GM19240 (cell line): ENCODE measurements around the gene MAVS.
A peak's percentile ranks its signal among the peaks of the same experiment; 100 is the strongest.
"Not testable (repeated sequence)": the region's sequence is repeated elsewhere in the genome, so short reads cannot be mapped to it uniquely, and the experiment has no call there.

Experiments used
- DNase-seq: peaks from one replicate; pipeline ENCODE4 v3.0.0; 2011; ENCODE audit warnings: low spot score; ENCODE audit not compliant: insufficient read length

MAVS gene

DNA sequence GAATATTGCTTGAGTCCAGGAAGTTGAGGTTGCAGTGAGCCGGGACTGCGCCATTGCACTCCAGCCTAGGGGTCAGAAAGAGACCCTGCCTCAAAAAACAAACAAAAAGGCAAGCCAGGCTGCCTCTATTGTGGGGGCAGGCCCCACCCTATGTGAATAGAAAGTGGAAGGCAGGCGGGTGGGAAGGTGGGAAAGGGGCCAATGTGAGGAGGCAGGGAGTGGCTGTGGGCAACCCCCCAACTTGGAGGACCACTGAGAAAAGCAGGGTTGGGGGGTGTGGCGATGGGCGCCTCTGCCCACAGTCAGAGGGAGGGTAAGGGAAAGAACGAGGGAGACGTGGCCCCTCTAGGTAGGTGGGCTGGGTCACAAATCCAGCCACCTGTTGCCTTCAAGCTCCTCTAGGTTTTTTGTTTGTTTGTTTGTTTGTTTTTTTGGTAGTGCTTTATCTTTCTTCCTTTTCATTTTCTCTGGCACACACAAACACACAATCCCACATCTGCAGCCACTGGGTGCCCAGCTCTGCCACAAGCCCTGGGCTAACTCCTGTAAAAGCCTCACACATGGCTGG is 31.6 kb upstream of the MAVS start:
- no peak for DNase-seq

DNA sequence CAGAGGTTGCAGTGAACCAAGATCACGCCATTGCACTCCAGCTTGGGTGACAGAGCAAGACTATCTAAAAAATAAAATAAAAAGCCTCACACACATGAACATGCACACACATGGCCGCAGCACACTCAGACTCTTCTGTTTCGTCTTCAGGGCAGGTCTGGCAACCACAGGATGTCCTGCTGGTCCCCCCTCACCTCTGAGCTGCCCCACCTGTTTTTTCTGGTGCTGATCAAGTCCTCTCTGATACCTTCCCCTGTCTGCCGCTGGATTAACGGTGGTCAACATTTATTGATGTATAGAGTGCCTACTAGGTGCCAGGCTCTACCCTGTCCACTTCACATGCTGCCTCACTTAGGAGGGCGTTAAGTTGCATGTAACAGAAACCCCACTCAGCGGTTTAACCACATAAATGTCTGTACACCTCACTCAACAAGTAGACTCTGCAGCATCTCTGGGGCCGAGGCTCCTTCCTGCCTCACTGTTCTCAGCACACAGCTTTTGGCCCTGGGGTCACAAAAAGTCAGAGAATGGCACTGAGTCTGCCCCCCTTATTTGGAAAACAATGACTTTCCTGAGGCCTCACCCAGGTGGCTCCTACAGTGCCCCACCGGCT is 30.8 kb upstream of the MAVS start:
- DNase-seq: no peak

DNA sequence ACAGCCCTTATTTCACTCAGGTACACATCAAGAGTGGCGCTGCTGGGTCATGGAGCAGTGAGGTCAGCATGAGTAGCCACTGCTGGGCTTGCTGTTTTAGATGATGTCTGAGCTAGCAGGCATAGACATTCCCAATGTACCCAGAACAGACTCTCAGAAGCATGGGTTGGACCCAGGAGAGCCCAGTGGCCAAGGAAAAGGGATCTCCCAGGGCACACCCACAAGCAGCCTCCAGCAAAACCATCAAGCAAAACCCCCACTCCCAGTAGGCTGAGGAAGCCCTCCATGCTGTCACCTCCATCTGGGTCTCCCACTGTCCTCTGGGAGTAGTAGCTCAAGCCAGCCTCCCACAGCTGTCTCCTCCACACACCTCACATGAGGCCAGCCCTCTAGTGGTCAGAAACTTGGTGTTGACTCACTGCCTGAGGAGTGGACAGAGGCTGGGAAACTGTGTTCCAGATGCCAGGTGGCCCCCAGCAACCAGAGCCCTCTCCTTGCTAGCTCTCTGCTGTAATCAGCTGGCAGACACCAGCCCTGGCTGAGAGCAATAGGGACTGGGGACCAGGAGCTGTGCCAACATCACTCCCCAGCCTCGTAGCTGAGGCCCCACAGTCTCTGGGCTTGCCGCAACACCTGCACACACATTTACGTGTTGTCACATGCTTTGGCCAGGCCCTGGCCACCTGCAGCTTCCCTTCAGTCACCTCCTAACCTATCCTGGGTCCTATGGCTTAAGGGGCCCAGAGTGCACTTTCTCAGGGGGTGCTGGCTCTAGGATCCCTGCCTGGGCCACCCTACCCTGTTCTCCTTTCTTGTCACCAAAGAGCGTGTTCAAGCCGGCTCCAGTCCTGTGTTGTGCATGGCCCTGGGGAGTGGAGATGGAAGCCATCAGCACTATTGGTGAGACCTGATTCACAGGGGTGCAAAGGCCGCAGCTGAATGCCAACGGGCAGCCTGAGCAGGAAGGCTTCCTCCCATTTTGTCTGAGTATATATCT is 28.2 kb upstream of the MAVS start:
- no peak for DNase-seq

DNA sequence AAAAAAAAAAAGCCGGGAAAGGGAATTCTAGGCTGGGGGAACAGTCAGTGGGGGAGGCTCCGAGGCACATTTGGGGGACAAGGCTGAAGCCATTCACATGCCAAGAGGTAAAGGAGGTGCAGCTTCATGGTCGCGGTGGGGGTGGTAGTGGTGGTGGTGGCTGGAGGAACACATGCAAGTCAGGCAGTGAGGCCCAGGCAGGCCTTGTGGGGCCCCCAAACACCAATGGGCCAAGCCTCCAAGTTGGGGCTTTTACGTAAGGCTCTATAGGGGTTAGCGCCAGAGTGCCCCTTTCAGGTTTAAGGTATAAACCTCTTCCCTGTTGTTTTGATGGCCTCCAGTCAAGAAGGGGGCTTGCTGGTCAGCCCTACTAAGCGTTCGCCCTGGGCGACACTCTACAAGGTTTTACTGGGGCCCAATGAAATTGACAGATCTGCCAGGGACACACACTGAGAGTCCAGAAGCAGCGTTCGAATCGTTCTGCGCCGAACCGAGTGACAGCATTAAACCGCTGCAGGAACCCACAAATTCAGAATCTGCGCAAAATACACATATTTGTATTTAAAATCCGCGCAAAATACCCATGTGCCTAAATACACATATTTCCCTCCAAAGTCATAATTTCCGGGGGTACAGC is 27.1 kb upstream of the MAVS start:
- DNase-seq: no peak

DNA sequence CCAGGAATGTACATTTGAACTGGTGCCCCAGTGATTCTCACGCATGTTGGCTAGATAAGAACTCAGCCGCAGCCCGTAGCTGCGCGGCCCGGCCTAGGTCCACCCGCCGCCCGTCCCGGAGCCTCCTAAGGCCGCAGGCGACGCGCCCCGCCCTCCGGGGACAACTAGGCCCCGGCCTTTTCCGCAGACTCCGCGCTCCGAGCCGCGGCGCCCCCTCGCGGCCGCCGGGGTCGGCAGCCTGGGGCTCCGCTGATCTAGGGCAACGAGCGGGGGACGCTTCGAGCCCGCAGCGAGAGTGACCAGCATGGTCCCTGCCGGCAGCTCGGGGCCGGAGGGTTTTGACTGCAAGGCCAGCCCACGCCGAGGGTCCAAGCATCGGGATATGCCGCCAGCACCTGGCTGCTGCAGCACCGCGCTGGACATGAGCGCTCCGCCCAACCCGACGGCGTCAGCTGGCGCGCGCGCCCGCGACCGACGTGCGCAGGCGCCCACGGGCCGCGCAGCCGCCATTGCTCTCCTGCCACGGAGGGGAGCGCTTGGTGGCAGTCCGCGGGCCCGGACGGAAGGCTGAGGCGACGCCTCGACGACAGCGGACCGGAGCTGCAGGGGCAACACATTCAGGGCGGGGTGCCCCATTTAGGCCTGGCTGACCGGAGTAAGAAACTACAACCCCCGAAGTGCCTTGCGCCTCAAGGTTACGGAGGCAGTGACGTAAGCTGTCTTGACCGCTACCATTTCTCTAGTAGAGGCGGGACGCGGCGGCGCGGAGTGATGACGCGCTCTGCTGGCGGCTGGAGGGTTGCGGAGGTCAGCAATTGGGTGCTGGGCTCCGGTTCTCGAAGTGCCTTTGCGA is 26.4 kb upstream of the MAVS start, which contains the start of gene AP5S1:
AP5S1 (plus strand) TSS at position 500 of the 853 bp plus-strand sequence. CDS start 1,571 bp downstream, outside the sequence.
- peak; percentile 89 for DNase-seq

DNA sequence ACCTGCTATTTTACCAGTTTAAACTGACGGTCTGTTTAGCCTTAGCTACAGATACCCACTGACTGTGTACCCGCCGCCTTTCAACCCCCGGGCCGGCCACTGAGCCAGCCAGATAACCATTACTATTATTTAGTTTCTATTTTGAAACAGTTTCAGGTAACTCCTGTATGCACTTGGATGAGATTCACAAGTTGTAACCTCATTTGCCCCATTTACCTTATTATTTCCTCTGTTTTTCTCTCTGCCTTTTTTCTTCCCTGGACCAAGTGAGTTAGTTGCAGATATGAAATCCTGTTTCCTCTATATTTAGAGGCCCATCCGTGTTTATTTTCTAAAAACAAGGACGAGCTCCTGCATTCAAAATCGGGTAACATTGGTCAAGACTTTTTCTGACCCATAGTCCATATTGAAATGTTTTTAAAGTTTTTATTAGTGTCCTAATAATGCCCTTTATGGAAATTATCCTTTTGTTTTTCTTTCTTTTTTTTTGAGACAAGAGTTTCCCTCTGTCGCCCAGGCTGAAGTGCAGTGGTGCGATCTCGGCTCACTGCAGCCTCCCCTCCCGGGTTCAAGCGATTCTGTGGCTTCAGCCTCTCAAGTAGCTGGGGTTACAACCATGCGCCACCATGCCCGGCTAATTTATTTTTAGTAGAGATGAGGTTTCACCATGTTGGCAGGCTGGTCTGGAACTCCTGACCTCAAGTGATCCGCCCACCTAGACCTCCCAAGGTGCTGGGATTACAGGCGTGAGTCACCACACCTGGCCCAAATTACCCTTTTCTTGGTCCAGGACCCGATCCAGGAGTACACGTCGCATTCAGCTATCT is 25.5 kb upstream of the MAVS start:
- DNase-seq: no peak

DNA sequence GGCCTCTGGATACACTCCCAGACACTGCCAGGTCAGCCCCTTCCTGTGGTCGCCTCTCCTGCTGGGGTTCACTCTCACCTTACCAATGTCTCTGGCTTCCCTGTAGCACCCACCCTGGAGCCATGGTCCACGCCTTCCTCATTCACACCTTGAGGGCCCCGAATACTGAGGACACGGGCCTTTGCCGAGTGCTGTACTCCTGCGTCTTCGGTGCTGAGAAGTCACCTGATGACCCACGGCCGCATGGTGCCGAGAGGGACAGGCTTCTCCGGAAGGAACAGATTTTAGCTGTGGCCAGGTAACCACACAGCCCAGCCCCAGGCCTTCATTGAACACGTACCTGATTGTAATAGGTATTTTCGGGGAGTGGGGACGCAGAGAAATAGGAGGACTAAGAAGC is 24.6 kb upstream of the MAVS start:
- DNase-seq: no peak

DNA sequence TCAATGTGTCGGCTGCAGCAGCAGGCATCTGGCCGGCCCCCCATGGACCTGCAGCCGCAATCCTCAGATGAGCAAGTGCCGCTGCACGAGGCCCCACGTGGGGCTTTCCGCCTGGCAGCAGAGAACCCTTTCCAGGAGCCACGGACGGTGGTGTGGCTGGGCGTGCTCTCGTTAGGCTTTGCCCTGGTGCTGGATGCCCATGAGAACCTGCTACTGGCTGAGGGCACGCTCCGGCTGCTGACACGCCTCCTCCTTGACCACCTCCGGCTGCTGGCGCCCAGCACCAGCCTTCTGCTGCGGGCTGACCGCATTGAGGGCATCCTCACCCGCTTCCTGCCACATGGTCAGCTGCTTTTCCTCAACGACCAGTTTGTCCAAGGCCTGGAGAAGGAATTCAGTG is 22.8 kb upstream of the MAVS start:
- DNase-seq: no peak

DNA sequence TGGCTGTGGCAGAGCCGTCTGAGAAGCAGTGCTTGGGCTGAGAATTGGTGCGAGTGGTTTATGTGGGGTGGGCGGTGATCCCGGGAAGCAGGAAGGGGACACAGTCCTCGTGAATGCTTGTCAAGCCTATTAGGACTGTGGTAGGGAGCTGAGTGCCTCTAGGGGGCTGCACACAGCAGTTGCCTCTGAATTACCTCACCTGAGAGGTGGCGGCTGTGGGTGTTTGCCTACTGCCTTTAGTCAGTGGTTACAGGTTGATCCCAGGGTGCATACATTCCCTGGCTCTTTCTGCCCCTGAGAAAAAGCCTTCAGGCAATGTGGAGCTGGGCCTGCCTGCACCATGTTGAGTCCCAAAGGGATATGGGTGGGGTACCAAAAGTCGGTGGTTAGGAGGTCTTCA is 21.1 kb upstream of the MAVS start:
- no peak for DNase-seq

DNA sequence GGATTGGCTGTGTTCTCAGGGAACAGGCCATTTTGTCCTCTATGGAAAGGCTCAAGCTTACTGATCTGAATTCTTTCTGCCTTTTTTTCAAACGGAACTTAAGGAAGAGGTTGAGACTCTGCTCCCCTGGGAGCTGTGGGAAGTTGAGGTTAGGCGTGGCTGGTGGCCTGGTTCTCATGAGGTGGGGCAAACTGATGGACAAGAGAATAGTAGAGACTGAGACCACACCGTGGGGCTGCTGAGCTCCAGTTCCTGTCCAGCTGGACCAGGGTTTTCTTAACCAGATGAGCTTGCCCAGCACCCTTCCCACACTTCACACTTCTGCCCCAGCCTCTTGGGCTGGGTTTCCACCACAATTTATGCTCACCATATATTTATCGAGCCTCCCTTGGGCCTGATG is 20.2 kb upstream of the MAVS start:
- DNase-seq: no peak

DNA sequence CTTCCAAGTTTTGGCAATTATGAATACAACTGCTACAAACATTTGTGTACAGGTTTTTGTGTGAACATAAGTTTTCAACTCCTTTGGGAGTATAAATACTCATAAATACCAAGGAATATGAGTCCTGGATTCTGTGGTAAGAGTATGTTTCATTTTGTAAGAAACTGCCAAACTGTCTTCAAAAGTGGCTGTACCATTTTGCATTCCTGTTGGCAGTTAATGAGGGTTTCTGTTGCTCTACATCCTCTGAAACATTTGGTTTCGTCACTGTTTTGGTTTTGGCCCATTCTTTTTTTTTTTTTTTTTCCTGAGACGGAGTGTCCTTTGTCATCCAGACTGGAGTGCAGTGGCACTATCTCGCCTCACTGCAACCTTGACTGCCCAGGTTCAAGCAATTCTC is 17.8 kb upstream of the MAVS start:
- no peak for DNase-seq

DNA sequence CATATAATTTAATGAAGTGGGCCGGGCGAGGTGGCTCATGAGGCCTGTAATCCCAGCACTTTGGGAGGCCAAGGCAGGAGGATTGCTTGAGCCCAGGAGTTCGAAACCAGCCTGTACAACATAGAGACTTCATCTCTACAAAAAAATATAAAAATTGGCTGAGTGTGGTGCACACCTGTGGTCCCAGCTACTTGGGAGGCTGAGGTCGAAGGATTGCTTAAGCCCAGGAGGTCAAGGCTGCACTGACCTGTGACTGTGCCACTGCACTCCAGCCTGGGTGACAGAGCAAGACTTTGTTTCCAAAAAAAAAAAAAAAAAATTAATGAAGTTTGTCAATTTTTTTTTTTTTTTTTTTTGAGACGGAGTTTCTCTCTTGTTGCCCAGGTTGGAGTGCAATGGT is 16.7 kb upstream of the MAVS start:
- DNase-seq: not testable (repeated sequence)

DNA sequence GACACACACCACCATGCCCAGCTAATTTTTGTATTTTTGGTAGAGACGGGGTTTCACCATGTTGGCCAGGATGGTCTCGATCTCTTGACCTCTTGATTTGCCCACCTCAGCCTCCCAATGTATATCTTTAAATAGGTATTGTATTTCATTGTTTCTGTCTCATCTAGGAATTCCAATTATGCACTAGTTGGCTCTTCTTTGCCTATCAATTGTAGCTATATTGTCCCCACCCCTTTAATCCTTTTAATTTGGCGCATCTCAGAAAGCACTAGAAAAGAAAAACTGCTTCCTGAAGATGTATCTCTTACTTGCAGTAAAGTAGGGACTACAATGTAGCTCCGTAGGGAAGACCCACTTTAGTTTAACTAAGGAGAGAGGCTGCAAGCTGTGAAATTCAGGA is 10.5 kb upstream of the MAVS start:
- DNase-seq: no peak

DNA sequence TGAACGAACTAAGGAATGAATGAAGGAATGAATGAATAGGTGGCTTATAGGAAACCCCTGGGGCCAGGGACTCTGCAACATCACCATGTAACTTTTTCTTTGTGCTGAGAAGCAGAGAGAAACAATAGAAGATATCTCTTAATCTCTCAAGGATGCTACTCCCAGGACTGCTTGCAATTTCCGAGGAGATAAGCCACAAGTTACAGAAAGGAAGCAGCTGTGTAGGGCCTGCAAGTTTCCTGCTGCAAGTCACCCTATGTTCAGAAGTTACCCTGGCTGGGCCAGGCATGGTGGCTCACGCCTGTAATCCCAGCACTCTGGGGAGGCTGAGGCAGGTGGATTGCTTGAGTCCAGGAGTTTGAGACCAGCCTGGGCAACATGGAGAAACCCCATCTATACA is 7.3 kb upstream of the MAVS start:
- no peak for DNase-seq

DNA sequence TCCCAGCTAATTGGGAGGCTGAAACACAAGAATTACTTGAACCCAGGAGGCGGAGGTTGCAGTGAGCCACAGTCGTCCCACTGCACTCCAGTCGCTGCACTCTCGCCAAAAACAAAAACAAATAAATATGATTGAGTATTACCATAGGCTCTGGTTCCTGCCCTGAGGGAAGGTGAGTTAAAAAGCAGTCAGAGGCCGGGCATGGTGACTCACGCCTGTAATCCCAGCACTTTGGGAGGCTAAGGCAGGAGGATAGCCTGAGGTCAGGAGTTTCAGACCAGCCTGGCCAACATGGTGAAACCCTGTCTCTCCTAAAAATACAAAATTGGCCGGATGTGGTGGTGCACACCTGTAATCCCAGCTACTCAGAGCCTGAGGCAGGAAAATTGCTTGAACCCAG is 6.4 kb upstream of the MAVS start:
- DNase-seq: not testable (repeated sequence)

DNA sequence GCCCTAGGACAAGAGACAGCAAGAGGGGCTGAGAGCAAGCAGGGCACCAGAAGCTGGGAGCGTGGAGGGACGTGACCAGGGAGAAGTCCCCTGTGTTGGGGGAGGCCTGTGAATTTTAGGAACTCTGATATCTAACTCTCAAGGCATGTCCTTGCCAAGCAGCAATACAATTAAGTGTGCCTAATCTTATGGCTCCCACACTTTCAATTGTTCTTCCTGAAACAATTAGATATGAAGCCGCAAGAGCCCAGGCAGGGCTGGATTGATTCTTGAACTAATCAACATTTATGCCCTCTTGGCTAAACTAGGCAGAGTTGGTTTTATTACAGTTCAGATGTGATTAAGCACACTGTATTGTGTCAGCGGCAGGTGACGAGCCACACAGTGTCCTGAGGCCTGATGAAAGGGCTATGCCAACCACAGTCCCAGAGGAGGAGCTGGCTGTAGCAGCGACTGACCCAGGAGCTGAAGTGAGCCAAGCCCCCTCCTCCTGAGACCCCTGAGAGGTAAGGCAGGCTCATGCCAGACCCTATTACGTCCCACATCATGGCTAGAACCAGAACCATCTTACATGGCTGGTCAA is 4.2 kb upstream of the MAVS start:
- DNase-seq: no peak

DNA sequence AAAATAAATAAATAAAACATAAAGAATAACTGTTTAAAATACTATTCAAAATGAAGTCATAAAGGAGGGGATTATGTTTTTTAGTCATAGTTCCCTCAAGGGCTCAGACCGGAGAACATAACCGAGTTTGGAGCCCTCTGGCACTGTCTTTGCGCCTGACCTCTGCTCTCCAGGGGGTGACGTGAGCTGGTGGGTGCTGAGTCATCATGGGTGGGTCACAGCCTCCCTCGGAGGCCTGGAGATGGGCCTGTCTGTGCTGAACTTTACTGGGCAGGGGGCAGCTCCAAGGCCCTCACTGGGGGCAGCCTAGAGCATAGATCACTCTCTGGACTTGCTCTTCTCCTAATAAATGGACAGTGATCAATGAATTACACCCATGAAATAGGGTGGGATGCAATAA is 3.1 kb upstream of the MAVS start:
- DNase-seq: no peak

DNA sequence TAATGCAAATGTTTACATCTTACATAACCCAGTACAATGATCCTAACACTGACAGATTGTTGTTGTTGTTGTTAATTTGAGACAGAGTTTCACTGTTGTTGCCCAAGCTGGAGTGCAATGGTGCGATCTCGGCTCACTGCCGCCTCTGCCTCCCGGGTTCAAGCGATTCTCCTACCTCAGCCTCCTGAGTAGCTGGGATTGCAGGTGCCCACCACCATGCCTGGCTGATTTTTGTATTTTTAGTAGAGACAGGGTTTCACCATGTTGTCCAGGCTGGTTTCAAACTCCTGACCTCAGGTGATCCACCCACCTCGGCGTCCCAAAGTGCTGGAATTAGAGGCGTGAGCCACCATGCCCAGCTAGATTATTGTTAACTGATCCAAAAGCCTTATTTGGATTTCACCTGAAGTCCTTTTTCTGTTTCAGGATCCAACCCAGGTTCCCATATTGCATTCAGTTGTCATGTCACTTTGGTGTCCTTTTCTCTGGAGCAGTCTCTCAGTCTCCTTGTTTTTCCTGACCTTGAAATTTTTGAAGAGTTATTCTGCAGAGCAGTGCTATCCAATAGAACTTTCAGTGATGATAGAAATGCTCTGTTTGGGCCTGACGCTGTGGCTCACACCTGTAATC is 2.5 kb upstream of the MAVS start:
- not testable (repeated sequence) for DNase-seq

DNA sequence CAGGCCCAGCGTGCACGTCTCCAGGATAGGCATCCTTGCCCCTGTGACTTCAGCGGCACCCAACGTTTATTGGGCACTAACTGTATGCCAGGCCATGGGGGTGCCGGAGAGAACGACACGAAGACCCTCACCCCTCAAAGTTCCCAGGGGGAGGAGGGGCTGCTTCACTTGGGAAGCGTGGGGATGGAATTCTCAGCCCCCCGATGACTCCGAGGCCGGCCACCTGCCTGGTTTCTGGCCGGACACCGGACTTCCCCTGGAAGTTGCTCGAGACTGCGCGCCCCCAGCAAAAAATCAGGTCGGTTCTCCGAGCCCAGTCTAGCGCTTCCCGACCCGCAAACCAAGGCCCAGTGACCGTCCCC is 275 bp upstream of the MAVS start:
- no peak for DNase-seq
